Esophagus muscularis mucosa (tissue), 4 donors: ENCODE results near the gene NDUFV3. TPM values are rescaled to one million over a fixed set of nuclear protein-coding genes. Genes with fewer than 3 reads are reported as not detected.
"Not testable (repeated sequence)": the region's sequence is repeated elsewhere in the genome, so short reads cannot be mapped to it uniquely, and the experiment has no call there.

ENCODE experiments used
- DNase-seq: peaks from one replicate; pipeline ENCODE4 v3.0.0-alpha.2; 2017; ENCODE audit errors: extremely low spot score
- H3K27ac ChIP-seq, 4 donors: fragments of 200-600 bp; sonication (generic); replicated peaks in 1 of 4; 1 replicate in 3 of 4; 2 replicates in 1 of 4; pipeline ENCODE4 v1.5.1; 2016 to 2019; ENCODE audit warnings: mild to moderate bottlenecking in 1 of 4
- H3K27me3 ChIP-seq, 4 donors: fragments of 200-600 bp; sonication (generic); one replicate each; pipeline versions ENCODE4 v1.5.1 to v1.6.0; 2016 to 2019
- H3K36me3 ChIP-seq, 4 donors: fragments of 200-600 bp; sonication (generic); one replicate each; pipeline ENCODE4 v1.5.1; 2016 to 2019
- H3K4me1 ChIP-seq, 4 donors: fragments of 200-600 bp; sonication (generic); one replicate each; pipeline ENCODE4 v1.5.1; 2016 to 2019
- H3K4me3 ChIP-seq, 4 donors: fragments of 200-600 bp; sonication (generic); 1 replicate in 2 of 4; 2 replicates in 2 of 4; pipeline ENCODE4 v1.5.1; 2016 to 2019; ENCODE audit warnings: mild to moderate bottlenecking in 4 of 4, moderate library complexity in 1 of 4
- H3K9me3 ChIP-seq, 4 donors: fragments of 200-600 bp; sonication (generic); 1 replicate in 3 of 4; 2 replicates in 1 of 4; pipeline ENCODE4 v1.5.1; 2016 to 2019
- EP300 ChIP-seq: sonication (generic); formaldehyde crosslinking; IDR thresholded peaks from one replicate; pipeline ENCODE4 v1.6.1; 2017; ENCODE audit warnings: antibody characterized with exemption
- POLR2A ChIP-seq: fragments of 450-650 bp; IDR thresholded peaks from one replicate; pipeline ENCODE4 v1.6.1; 2017; ENCODE audit warnings: antibody characterized with exemption, moderate library complexity, mild to moderate bottlenecking, low read depth
- POLR2AphosphoS5 ChIP-seq, 2 donors: sonication (generic); formaldehyde crosslinking; IDR thresholded peaks; one replicate each; pipeline ENCODE4 v1.6.1; 2017; ENCODE audit warnings: antibody characterized with exemption in 2 of 2
- WGBS: methylation state at CpG from one replicate; pipeline ENCODE4 v1.1.5; 2018; 5-methylcytosine and 5-hydroxymethylcytosine counted together
- intact Hi-C: fragments of 100-400 bp; cut with DNase I; formaldehyde crosslinking; loops from one replicate; pipeline ENCODE4 v1.15.1; 2023
- total RNA-seq, 4 donors: library from RNA; depleted of rRNA; stranded (reverse); fragments of >200 nt; gene quantifications; one replicate each; pipeline versions ENCODE4 v1.1.0 to v1.2.1, GENCODE V29; 2016
- TF ChIP-seq, protein P1 (sequence below), 3 experiments: fragments of 200-600 bp in 2 of 3; fragments of 450-650 bp in 1 of 3; sonication (generic) in 2 of 3; IDR thresholded peaks; one replicate each; pipeline ENCODE4 v1.5.1; 2017 to 2019; ENCODE audit warnings: antibody characterized with exemption in 3 of 3, mild to moderate bottlenecking in 2 of 3, moderate library complexity in 1 of 3

NDUFV3 gene
- total RNA-seq, 4 donors from 2014 or later, result 56.7 to 102 (median 74.1) TPM

DNA sequence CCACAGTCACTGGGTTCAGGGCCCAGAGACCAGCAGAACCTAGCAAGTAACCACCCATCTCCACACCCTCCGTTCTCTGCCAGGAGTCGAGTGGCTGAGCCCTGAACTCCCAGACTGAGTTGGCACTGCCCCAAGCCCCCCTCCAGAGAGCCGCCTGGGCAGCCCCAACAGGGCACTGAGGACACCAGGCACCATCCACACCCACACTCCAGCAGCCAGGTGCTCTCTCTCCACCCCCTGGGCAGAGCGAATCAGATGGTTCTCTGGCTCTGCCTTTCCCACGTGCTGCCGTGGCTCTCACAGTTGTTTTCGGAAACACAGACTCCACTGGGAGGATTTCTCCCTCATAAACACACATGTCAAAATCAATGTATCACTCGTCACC lies 27.3 kb upstream of the NDUFV3 start:
- intact Hi-C loops, result no loop called here
- Histone ChIP-seq H3K27me3 (no peaks in the 10 kb centered on the region), H3K9me3 (no peaks in the 10 kb centered on the region), H3K4me1 (peaks cover 0 to 5% (median 0%) of the 10 kb centered on the region in 4 donors), H3K4me3 (no peak overlapping the region), H3K36me3 (peaks cover 29 to 91% (median 69%) of the 10 kb centered on the region in 4 donors), H3K27ac (no peak overlapping the region)
- TF ChIP-seq, protein P1, sequence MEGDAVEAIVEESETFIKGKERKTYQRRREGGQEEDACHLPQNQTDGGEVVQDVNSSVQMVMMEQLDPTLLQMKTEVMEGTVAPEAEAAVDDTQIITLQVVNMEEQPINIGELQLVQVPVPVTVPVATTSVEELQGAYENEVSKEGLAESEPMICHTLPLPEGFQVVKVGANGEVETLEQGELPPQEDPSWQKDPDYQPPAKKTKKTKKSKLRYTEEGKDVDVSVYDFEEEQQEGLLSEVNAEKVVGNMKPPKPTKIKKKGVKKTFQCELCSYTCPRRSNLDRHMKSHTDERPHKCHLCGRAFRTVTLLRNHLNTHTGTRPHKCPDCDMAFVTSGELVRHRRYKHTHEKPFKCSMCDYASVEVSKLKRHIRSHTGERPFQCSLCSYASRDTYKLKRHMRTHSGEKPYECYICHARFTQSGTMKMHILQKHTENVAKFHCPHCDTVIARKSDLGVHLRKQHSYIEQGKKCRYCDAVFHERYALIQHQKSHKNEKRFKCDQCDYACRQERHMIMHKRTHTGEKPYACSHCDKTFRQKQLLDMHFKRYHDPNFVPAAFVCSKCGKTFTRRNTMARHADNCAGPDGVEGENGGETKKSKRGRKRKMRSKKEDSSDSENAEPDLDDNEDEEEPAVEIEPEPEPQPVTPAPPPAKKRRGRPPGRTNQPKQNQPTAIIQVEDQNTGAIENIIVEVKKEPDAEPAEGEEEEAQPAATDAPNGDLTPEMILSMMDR (IDR thresholded peaks at IDR 0.05), result no peak
- no peak for TF ChIP-seq POLR2A
- TF ChIP-seq POLR2AphosphoS5 (IDR thresholded peaks at IDR 0.05), result no peak
- no peak for TF ChIP-seq EP300
- DNase-seq, result no peak
- WGBS, result 80% methylated on average over 8 of the region's 8 CpGs

DNA sequence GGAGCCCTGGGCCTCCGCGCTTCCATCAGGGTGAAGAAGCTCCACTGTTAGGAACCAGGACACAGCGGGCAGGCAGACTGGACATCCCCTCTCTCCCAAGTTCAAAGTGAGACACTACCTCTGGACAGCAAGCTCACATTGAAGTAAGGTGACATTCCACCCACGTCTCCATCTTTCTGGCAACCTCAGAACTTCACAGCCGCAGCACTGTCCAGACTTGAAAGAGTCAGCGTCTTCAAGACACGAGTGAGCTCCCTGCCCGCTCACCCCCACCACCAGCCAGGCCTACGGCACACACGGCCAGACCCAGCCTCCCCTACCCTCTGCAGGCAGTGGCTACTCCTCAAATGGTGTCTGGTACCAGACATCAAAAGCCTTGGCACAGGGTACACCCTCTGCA lies 24.9 kb upstream of the NDUFV3 start:
- TF ChIP-seq EP300 (no peak), POLR2AphosphoS5 (IDR thresholded peaks at IDR 0.05) (no peak), POLR2A (no peak)
- TF ChIP-seq, protein P1 (IDR thresholded peaks at IDR 0.05), result no peak
- Histone ChIP-seq H3K36me3 (peaks cover 38 to 91% (median 70%) of the 10 kb centered on the region in 4 donors), H3K9me3 (no peaks in the 10 kb centered on the region), H3K27me3 (no peaks in the 10 kb centered on the region), H3K4me3 (no peak overlapping the region), H3K27ac (no peak overlapping the region), H3K4me1 (peaks cover 0 to 5% (median 0%) of the 10 kb centered on the region in 4 donors)
- intact Hi-C loops, result no loop called here
- no peak for DNase-seq
- 89% methylated on average over 10 of the region's 10 CpGs for whole genome bisulfite sequencing

DNA sequence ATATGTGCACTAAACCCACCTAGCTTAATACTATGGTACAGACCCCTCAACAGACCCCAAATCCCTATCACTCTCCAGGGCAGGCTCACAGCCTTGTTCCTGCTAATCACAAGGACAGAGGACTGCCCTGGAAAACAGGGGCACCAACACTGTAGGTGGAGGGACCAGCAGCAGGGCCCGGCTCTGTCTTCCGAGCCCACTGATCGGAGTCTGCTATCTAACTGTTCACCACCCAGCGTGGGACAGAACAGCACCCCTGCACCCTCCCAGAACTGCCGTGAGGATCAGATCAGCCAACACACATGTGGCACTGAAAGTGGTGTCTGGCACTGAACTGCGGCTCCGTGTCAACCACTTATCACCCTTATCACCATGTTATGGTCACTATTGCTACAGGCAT lies 20.0 kb upstream of the NDUFV3 start:
- peaks cover 44 to 85% (median 75%) of the 10 kb centered on the region in 4 donors for H3K36me3 ChIP-seq
- no peaks in the 10 kb centered on the region for H3K27me3 ChIP-seq
- intact Hi-C loops, result no loop called here
- peaks cover 2 to 7% (median 5%) of the 10 kb centered on the region in 4 donors for H3K4me1 ChIP-seq
- no peak overlapping the region for H3K4me3 ChIP-seq
- 93% methylated on average over 6 of the region's 7 CpGs for WGBS
- no peaks in the 10 kb centered on the region for H3K9me3 ChIP-seq
- H3K27ac ChIP-seq, result no peak overlapping the region
- no peak for TF ChIP-seq EP300
- TF ChIP-seq, protein P1 (IDR thresholded peaks at IDR 0.05), result no peak
- DNase-seq, result no peak

DNA sequence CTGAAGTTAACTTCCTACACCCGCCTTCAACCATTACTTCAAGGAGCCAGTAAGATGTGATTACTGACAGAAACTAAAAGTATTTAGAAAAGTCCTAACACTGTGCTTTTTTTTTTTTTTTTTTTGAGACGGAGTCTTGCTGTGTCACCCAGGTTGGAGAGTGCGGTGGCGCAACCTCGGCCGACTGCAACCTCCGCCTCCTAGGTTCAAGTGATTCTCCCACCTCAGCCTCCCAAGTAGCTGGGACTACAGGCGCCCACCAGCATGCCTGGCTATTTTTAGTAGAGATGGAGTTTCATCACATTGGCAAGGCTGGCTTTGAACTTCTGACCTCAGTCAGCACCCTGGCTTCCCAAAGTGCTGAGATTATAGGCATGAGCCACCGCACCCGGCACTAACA lies 17.3 kb upstream of the NDUFV3 start:
- H3K27me3 ChIP-seq, intact Hi-C loops, DNase-seq, H3K27ac ChIP-seq, H3K9me3 ChIP-seq, H3K4me3 ChIP-seq: not testable (repeated sequence)
- Histone ChIP-seq H3K4me1 (peaks cover 11 to 25% (median 22%) of the 10 kb centered on the region in 4 donors), H3K36me3 (peaks cover 31 to 58% (median 51%) of the 10 kb centered on the region in 4 donors)
- 92% methylated on average over 10 of the region's 10 CpGs for WGBS

DNA sequence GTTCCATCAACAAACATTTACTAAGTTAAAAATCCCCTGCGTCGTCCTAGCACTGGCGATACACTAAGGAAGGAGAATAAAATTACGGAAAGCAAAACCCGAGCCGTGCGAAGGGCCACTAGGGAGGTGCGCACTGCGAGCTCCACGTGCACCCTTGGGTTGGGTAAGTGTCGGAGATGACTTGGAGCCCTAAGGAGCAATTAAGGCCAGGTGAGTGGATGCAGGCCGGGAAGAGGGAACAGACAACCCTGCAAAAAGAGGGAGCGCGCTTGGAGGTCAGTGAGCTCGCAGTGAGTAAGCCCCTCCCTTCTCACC lies 14.5 kb upstream of the NDUFV3 start:
- TF ChIP-seq POLR2A, result no peak
- TF ChIP-seq, protein P1 (IDR thresholded peaks at IDR 0.05), result no peak
- TF ChIP-seq EP300, result no peak
- no peak for TF ChIP-seq POLR2AphosphoS5 (IDR thresholded peaks at IDR 0.05)
- Histone ChIP-seq H3K27me3 (no peaks in the 10 kb centered on the region), H3K9me3 (no peaks in the 10 kb centered on the region), H3K27ac (peak overlapping the region; percentile 74 to 98 (median 88)), H3K4me3 (peak overlapping the region; percentile 73 to 98 (median 92)), H3K36me3 (peaks cover 2 to 29% (median 23%) of the 10 kb centered on the region in 4 donors), H3K4me1 (peaks cover 11 to 25% (median 22%) of the 10 kb centered on the region in 4 donors)
- WGBS, result under 1% methylated on average over 15 of the region's 15 CpGs
- intact Hi-C loops, result no loop called here
- DNase-seq, result no peak
